BE2C (cell line): ENCODE measurements around the gene CPA3.

Source experiments
- DNase-seq: peaks from one replicate; pipeline ENCODE4 v3.0.0-alpha.2; 2020
- H3K27me3 ChIP-seq: fragments of 250-450 bp; sonication (Bioruptor Pico); 2 replicates; pipeline ENCODE4 v1.5.1; 2020; ENCODE audit warnings: mild to moderate bottlenecking
- H3K36me3 ChIP-seq: fragments of 250-450 bp; sonication (Bioruptor Pico); 2 replicates; pipeline ENCODE4 v1.5.1; 2020; ENCODE audit warnings: mild to moderate bottlenecking
- H3K4me1 ChIP-seq: fragments of 250-450 bp; sonication (Bioruptor Pico); 2 replicates; pipeline ENCODE4 v1.5.1; 2020
- H3K4me3 ChIP-seq: 2 replicates; pipeline ENCODE4 v1.5.1; 2011; ENCODE audit warnings: low read depth, low read length
- H3K9me3 ChIP-seq: fragments of 250-450 bp; sonication (Bioruptor Pico); 2 replicates; pipeline ENCODE4 v1.5.1; 2020
- TF ChIP-seq, protein P1 (sequence below): IDR thresholded peaks from 2 replicates; pipeline ENCODE4 v1.5.1; 2012; ENCODE audit warnings: mild to moderate bottlenecking, low read depth, low read length

The CPA3 gene

DNA sequence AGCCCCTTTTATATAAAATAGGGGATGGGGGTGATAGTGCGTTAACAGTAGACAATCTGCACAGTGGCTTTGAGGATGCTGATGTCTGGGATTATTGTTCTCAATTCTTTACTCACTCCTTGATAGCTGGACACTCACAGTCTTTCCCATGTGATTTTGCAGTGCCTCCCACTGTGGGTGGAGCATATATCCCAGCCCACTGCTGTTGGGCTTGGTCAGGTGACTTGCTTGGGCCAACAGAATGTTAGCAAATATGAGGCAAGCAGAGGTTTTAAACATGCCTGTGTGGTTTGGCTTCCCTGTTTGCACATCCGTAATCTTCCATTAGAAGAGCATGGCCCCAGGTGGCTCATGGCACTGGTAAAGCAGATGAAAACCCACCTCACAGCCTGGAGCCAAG is 46.5 kb downstream of the CPA3 start:
- peak; percentile 30 for DNase-seq
- Histone ChIP-seq H3K27me3 (no peaks in the 10 kb centered on the region), H3K4me1 (no peaks in the 10 kb centered on the region; the same call in 1 of the 2 replicates), H3K9me3 (no peaks in the 10 kb centered on the region), H3K36me3 (no peaks in the 10 kb centered on the region), H3K4me3 (no peak overlapping the region)
- TF ChIP-seq, protein P1, sequence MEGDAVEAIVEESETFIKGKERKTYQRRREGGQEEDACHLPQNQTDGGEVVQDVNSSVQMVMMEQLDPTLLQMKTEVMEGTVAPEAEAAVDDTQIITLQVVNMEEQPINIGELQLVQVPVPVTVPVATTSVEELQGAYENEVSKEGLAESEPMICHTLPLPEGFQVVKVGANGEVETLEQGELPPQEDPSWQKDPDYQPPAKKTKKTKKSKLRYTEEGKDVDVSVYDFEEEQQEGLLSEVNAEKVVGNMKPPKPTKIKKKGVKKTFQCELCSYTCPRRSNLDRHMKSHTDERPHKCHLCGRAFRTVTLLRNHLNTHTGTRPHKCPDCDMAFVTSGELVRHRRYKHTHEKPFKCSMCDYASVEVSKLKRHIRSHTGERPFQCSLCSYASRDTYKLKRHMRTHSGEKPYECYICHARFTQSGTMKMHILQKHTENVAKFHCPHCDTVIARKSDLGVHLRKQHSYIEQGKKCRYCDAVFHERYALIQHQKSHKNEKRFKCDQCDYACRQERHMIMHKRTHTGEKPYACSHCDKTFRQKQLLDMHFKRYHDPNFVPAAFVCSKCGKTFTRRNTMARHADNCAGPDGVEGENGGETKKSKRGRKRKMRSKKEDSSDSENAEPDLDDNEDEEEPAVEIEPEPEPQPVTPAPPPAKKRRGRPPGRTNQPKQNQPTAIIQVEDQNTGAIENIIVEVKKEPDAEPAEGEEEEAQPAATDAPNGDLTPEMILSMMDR = no peak

DNA sequence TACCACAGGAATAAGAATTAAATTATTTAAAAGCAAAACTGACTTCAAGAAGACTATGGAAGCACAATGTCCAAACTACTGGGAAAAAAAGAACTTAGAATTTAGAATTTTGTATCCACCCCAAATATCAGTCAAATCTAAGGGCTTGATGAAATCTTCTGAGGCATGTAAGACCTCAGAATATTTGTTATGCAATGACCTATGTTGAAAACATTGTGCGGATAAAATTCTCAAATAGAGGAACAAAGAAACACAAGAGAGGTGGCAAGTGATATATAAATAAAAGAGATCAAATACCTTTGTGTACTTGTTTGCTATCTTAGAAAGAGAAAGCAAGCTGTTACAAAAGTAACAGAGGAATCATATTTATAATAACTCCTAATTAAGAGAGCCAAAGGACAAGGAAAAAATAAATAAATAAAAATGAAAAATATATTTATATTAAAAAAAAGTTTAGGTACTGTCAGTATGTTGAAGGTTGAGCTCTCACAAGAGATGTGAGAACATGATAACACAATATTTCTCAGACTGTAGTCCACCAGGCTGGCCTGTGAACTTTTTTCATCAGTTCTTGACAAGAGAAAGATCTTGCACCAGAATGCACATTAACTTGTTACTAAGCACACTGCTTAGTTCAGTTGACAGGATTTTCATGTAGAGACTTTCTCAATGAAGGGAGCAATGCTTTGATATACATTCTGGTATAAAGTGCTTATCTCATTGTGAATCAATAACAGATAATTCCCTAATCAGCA is 50.0 kb downstream of the CPA3 start:
- H3K27me3 ChIP-seq = no peaks in the 10 kb centered on the region
- no peak overlapping the region for H3K4me3 ChIP-seq
- TF ChIP-seq, protein P1 = no peak
- no peaks in the 10 kb centered on the region; the same call in 1 of the 2 replicates for H3K4me1 ChIP-seq
- no peaks in the 10 kb centered on the region for H3K36me3 ChIP-seq
- H3K9me3 ChIP-seq = no peaks in the 10 kb centered on the region
- no peak for DNase-seq

GRCh38 chr3:148916132-148916531 is 51.0 kb downstream of the CPA3 start:
- Histone ChIP-seq H3K4me3 (no peak overlapping the region), H3K27me3 (no peaks in the 10 kb centered on the region), H3K9me3 (no peaks in the 10 kb centered on the region), H3K4me1 (no peaks in the 10 kb centered on the region; the same call in 1 of the 2 replicates), H3K36me3 (no peaks in the 10 kb centered on the region)
- no peak for DNase-seq
- TF ChIP-seq, protein P1 = no peak

DNA sequence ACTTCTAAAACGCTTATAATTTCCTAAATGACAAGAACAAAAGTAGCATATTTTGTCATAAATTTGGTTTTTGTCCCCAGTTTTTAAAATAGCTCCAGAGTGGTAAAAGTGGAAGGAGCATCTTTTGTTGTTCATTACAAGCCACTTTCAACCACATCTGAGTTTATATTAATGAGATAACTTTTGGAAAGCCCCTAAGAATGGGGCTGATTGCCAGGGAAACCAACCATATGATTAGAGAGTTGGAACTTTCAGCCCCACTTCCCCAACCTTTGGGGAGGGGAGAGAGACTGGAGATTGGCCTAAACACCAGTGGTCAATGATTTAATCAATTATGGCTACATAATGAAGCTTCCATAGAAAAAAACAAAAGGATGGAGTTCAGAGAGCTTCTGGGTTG is 57.4 kb downstream of the CPA3 start:
- Histone ChIP-seq H3K4me3 (no peak overlapping the region), H3K9me3 (no peaks in the 10 kb centered on the region), H3K27me3 (peaks cover 5% of the 10 kb centered on the region; the same call in 1 of the 2 replicates), H3K36me3 (no peaks in the 10 kb centered on the region), H3K4me1 (no peaks in the 10 kb centered on the region)
- TF ChIP-seq, protein P1 = no peak
- no peak for DNase-seq

GRCh38 chr3:148923592-148923991 is 58.5 kb downstream of the CPA3 start:
- DNase-seq = no peak
- H3K4me1 ChIP-seq = no peaks in the 10 kb centered on the region
- peaks cover 5% of the 10 kb centered on the region; the same call in 1 of the 2 replicates for H3K27me3 ChIP-seq
- H3K9me3 ChIP-seq = no peaks in the 10 kb centered on the region
- no peak overlapping the region for H3K4me3 ChIP-seq
- no peaks in the 10 kb centered on the region for H3K36me3 ChIP-seq
- TF ChIP-seq, protein P1 = no peak

DNA sequence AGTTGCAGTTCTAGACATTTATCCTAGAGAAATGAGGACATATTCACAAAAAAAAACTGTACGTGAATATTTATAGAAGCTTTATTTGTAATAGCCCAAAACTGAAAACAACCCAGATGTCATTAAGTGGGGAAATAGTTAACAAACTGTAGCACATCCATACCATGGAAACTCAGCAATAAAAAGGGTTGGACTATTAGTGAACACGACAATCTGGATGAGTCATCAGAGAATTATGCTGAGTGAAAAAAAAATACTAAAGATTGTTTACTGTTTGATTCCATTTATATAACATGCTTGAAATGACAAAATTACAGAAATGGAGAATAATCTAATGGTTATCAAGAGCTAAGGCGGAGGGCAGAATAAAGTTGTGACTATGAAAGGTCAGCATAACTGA is 59.5 kb downstream of the CPA3 start:
- TF ChIP-seq, protein P1 = no peak
- DNase-seq = no peak

More for the DNA sequence above, 59.5 kb downstream of the CPA3 start:
- Histone ChIP-seq H3K36me3 (no peaks in the 10 kb centered on the region), H3K27me3 (peaks cover 5% of the 10 kb centered on the region; the same call in 1 of the 2 replicates), H3K4me1 (no peaks in the 10 kb centered on the region), H3K9me3 (no peaks in the 10 kb centered on the region), H3K4me3 (no peak overlapping the region)
